PC-3 (cell line): ENCODE data around the gene ZNF384. TPM values are rescaled to one million over a fixed set of nuclear protein-coding genes. Genes with fewer than 3 reads are reported as not detected.

ENCODE experiments used
- ATAC-seq: fragments of 200-7000 bp; cut with Tn5 transposase; 2 replicates; pipeline ENCODE4 v1.9.1; 2020; ENCODE audit warnings: mild to moderate bottlenecking, moderate library complexity
- BruUV-seq: library from RNA; stranded (reverse); fragments of 400-500 nt; replicated peaks from 2 replicates; lab custom pipeline; 2021; lab: Mats Ljungman, UMichigan
- CTCF ChIA-PET: fragments of 300-600 bp; sonication (Branson Sonifier 250); formaldehyde crosslinking; loops from one replicate; lab custom pipeline; 2022; ENCODE audit warnings: antibody characterized with exemption; lab: Charles Lee
- POLR2A ChIA-PET: fragments of 300-600 bp; sonication (Branson Sonifier 250); formaldehyde crosslinking; loops from one replicate; lab custom pipeline; 2022; ENCODE audit warnings: antibody characterized with exemption; ENCODE audit not compliant: unreplicated experiment; lab: Charles Lee
- DNase-seq: peaks from one replicate; pipeline ENCODE4 v3.0.0-alpha.2; 2015
- H2AFZ ChIP-seq: fragments of 300-600 bp; sonication (generic); 2 replicates; pipeline ENCODE4 v1.6.0; 2016; ENCODE audit warnings: antibody characterized with exemption, low read length
- H3F3A ChIP-seq: fragments of 300-600 bp; sonication (generic); one replicate; pipeline ENCODE4 v1.6.0; 2017; ENCODE audit warnings: antibody characterized with exemption, low read length, control low read depth, mild to moderate bottlenecking; ENCODE audit not compliant: unreplicated experiment
- H3K27ac ChIP-seq: fragments of 300-600 bp; sonication (generic); 2 replicates; pipeline ENCODE4 v1.5.1; 2016; ENCODE audit warnings: mild to moderate bottlenecking, low read length
- H3K27me3 ChIP-seq: fragments of 300-600 bp; sonication (generic); 2 replicates; pipeline ENCODE4 v1.6.1; 2016; ENCODE audit warnings: low read length, mixed read lengths
- H3K36me3 ChIP-seq: fragments of 300-600 bp; sonication (generic); 2 replicates; pipeline ENCODE4 v1.6.1; 2016; ENCODE audit warnings: low read depth, mixed run types, low read length, mixed read lengths
- H3K4me1 ChIP-seq: fragments of 300-600 bp; sonication (generic); 2 replicates; pipeline ENCODE4 v1.5.1; 2016; ENCODE audit warnings: low read length; ENCODE audit not compliant: insufficient read depth
- H3K4me2 ChIP-seq: fragments of 300-600 bp; sonication (generic); 2 replicates; pipeline ENCODE4 v1.6.0; 2016; ENCODE audit warnings: low read length
- H3K4me3 ChIP-seq: fragments of 300-600 bp; sonication (generic); 2 replicates; pipeline ENCODE4 v1.5.1; 2016; ENCODE audit warnings: mild to moderate bottlenecking, low read length, mixed read lengths
- H3K79me2 ChIP-seq: fragments of 300-600 bp; sonication (generic); 2 replicates; pipeline ENCODE4 v1.6.1; 2017; ENCODE audit warnings: low read length, mixed read lengths
- H3K9ac ChIP-seq: fragments of 300-600 bp; sonication (generic); 2 replicates; pipeline ENCODE4 v1.6.0; 2016; ENCODE audit warnings: mild to moderate bottlenecking, low read length
- H3K9me2 ChIP-seq: fragments of 300-600 bp; sonication (generic); replicated peaks from 2 replicates; pipeline ENCODE4 v1.6.1; 2016; ENCODE audit warnings: mixed run types, low read length, mixed read lengths
- H3K9me3 ChIP-seq: fragments of 300-600 bp; sonication (generic); 2 replicates; pipeline ENCODE4 v1.6.1; 2016; ENCODE audit warnings: low read length, mixed read lengths
- H4K20me1 ChIP-seq: fragments of 300-600 bp; sonication (generic); 2 replicates; pipeline ENCODE4 v1.6.1; 2016; ENCODE audit warnings: low read length, mixed read lengths
- CTCF ChIP-seq: fragments of 300-600 bp; sonication (generic); conservative IDR thresholded peaks from 2 replicates; pipeline ENCODE4 v1.5.1; 2017; ENCODE audit warnings: antibody characterized with exemption, low read depth, mild to moderate bottlenecking, low read length
- EZH2 ChIP-seq: fragments of 300-600 bp; sonication (generic); IDR thresholded peaks from one replicate; pipeline ENCODE4 v1.6.1; 2017; ENCODE audit warnings: antibody characterized with exemption, mild to moderate bottlenecking, low read length; ENCODE audit not compliant: unreplicated experiment
- EZH2phosphoT487 ChIP-seq: fragments of 300-600 bp; sonication (generic); IDR thresholded peaks from 2 replicates; pipeline ENCODE4 v1.6.1; 2018; ENCODE audit warnings: mild to moderate bottlenecking, antibody characterized with exemption, low read length, borderline replicate concordance
- intact Hi-C: fragments of 100-400 bp; cut with micrococcal nuclease; formaldehyde crosslinking; loops from 2 replicates; pipeline ENCODE4 v1.9.0; 2023
- total RNA-seq: library from RNA; depleted of rRNA; stranded (reverse); fragments of >200 nt; gene quantifications from 2 replicates; pipeline ENCODE4 v1.2.3, GENCODE V29; 2014

The ZNF384 gene
- total RNA-seq, 1 experiment from 2014 or later: 22.3 TPM

DNA sequence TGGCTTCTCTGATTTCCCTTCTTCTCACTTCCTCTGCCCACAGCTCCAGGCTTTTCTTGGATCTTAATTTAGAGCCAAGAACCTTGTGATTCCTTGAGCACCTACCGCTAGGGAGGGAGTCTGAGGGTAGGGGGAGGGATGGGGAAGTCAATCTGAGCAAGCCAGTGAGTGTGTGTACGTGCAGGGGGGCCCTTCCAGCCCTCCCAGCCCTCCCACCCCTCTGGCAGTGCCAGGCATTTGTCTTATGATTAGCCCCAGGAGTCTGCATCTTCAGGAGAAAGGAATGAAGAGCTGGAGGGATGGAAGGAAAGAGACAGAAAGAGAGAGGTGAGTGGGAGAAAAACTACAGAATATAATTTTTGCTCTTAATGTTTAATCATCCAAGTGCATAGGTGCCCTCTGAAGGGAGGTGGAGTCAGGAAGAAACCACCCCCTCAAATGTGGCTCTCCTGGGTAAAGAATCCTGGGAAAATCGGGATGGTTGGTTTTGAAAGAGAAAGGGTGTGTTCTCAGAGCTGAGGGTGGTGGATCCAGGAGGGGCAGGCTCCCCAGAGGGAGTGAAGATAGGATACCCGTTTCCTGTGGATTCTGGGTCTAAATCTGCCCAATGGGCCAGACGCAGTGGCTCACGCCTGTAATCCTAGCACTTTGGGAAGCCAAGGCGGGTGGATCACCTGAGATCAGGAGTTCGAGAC, 9.3 kb upstream of the ZNF384 start:
- Histone ChIP-seq H4K20me1 (no peaks in the 10 kb centered on the region), H3K79me2 (no peaks in the 10 kb centered on the region), H3K4me1 (no peaks in the 10 kb centered on the region), H3K9ac (no peak overlapping the region), H3K9me2 (no peaks in the 10 kb centered on the region), H3F3A (no peaks in the 10 kb centered on the region), H3K36me3 (no peaks in the 10 kb centered on the region), H3K4me3 (no peak overlapping the region), H3K27ac (no peak overlapping the region), H3K9me3 (no peaks in the 10 kb centered on the region), H3K4me2 (no peak overlapping the region), H2AFZ (no peak overlapping the region), H3K27me3 (peaks cover 33% of the 10 kb centered on the region)
- CTCF ChIA-PET: interaction anchor here (0.6 kb wide), 1 partner anchor 121 kb away, joined by 3 read pairs; no protein-coding TSS in a partner anchor
- intact Hi-C loops: loop anchor here (5.0 kb wide), 1 partner anchor 81 kb away; no protein-coding TSS in a partner anchor
- DNase-seq (no peak), ATAC-seq (no peak)
- TF ChIP-seq EZH2 (no peak), EZH2phosphoT487 (no peak), CTCF (no peak)
- BruUV-seq: no TSS peak
- POLR2A ChIA-PET: interaction anchor here (0.6 kb wide), 2 partner anchors 9 to 25 kb away, joined by 3 to 4 read pairs; partner anchors contain the start of genes COPS7A and ZNF384

- Histone ChIP-seq H3K4me3 (no peak overlapping the region), H3K27ac (no peak overlapping the region), H3K36me3 (no peaks in the 10 kb centered on the region), H4K20me1 (no peaks in the 10 kb centered on the region), H3K9me3 (no peaks in the 10 kb centered on the region), H3K27me3 (peaks cover 33% of the 10 kb centered on the region), H3K4me2 (no peak overlapping the region), H3K9ac (no peak overlapping the region), H3K79me2 (no peaks in the 10 kb centered on the region), H3F3A (no peaks in the 10 kb centered on the region), H3K9me2 (no peaks in the 10 kb centered on the region), H2AFZ (no peak overlapping the region), H3K4me1 (no peaks in the 10 kb centered on the region)
- POLR2A ChIA-PET: interaction anchor here (0.6 kb wide), 1 partner anchor 9 kb away, joined by 3 read pairs; the partner anchor contains the start of gene ZNF384
- BruUV-seq: no TSS peak
- CTCF ChIA-PET: interaction anchor here (0.6 kb wide), 1 partner anchor 120 kb away, joined by 3 read pairs; no protein-coding TSS in a partner anchor
- ATAC-seq (peak; percentile 89), DNase-seq (peak; percentile 60)
- intact Hi-C loops: loop anchor here (5.0 kb wide), 1 partner anchor 80 kb away; no protein-coding TSS in a partner anchor
- TF ChIP-seq EZH2phosphoT487: no peak
- peak; percentile 67 for TF ChIP-seq CTCF
These were observed 8.6 kb upstream of the ZNF384 start for GRCh38 chr12:6697584-6698351.
